Left kidney (tissue), 2 donors: ENCODE results near the gene DPP4. TPM values are rescaled to one million over a fixed set of nuclear protein-coding genes. Genes with fewer than 3 reads are reported as not detected.
"Not testable (repeated sequence)": the region's sequence is repeated elsewhere in the genome, so short reads cannot be mapped to it uniquely, and the experiment has no call there.

Experiments
- DNase-seq: peaks from one replicate; pipeline ENCODE4 v3.0.0-alpha.2; 2013
- polyA plus RNA-seq: library from polyadenylated mRNA; unstranded; fragments of 120-200 nt; gene quantifications from one replicate; pipeline ENCODE4 v1.2.1, GENCODE V29; 2013; ENCODE audit not compliant: insufficient read length

DPP4 gene
- polyA plus RNA-seq, 1 donor: 168 TPM

DNA sequence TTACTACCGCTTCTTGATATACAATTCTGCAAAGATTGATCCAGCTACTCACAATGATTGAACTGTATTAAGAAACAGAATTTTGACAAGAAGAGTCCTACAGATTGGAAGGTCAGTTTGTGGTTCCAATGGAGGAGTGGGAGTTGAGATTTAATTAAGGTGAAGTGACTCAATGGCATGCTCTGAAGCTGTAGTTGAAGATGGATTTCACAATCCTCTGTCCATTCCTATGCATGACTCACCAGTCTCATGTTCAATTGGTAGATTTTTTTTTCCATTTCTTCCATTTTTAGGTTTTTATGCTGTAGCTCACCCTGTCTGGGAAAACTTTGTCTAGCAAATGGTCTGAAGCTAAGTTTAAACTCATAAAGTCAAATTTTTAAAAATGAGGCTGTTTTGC, 83.3 kb downstream of the DPP4 start:
- no peak for DNase-seq

DNA sequence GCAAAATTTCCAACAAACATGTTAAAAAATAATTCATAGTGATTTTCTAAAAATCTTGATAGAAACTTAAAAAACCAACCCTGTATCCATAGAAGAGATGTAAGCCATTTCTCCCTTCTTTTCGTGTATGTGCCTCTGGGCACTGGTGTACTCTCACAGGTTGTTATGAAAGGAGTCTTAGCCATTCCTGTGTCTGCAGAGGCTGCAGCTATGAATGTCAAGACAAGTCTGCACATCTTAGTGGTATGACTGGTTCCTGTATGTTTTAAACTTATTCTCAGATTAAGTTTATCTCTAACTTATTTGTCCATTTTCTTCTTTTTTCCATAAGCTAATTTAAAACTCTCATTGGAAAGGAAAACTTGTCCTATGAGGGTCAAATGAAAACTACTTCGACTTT, 84.0 kb downstream of the DPP4 start:
- DNase-seq: no peak

DNA sequence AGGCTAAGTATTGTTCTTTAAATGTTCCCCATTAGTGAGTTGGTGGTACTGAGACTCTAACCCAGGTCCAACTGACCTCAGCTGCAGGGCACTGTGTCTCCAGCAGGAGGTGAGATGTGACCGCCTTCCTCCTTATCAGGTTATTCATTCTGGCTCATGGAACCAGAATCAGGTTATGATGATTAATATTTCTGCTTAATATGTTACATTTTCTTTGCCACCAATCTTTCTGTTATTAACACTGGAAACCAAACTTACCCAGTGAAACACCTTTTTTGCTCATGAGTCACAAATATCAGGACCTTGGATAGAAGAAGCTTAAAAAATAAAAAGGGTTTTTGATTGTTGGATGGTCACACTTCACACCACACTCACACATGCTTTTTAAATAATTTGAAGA, 85.4 kb downstream of the DPP4 start:
- no peak for DNase-seq

DNA sequence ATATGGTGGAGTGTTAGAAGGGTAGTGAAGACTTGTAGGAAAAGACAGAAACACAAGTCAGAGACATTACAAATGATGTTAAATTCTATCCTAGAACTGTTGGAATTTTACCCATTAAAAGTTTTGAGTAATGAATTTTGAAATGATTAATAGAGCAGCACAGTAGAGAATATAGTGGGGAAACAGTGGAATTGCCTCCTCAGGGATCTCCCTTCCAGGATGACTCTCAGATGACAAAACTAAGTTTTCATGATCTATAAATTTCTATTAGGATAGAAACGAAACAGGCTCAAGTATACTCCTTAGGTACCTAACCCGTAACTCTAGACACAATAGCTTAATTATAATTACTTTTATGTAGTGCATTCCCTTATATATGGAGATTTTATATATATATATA, 86.7 kb downstream of the DPP4 start:
- no peak for DNase-seq

DNA sequence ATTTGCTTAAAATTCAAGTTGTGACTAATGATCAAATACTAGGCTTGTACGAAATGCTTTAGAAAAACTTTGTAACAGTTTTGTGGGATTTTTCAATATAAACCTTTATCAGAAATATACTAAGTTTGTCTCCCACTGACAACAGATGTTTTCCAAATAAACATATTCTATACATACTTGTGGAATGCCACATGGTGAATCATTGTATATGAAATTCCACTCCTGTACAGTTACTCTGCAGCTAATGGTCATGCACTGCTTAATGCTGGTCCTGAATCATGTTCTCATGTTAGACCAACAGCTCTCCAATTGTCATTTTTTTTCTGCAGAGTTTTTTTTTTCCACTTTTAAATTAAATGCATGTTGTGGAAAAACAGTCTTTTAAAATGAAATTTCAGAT, 90.1 kb downstream of the DPP4 start:
- no peak for DNase-seq

DNA sequence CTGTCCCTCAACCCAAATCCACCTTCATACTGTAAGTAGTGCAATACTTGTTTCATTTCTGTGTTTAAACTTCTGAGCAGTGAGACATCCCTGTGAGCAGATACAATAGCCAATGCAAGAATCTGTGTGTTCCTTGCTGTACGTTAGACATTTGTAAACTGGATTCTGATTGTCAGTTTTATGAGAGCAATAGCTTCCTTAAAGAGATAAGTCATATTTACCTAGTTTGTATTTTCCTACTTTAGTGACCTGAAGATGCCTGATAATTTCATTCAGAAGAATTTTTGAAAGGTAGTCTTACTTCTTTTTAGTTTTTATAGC, 90.7 kb downstream of the DPP4 start:
- DNase-seq: no peak

DNA sequence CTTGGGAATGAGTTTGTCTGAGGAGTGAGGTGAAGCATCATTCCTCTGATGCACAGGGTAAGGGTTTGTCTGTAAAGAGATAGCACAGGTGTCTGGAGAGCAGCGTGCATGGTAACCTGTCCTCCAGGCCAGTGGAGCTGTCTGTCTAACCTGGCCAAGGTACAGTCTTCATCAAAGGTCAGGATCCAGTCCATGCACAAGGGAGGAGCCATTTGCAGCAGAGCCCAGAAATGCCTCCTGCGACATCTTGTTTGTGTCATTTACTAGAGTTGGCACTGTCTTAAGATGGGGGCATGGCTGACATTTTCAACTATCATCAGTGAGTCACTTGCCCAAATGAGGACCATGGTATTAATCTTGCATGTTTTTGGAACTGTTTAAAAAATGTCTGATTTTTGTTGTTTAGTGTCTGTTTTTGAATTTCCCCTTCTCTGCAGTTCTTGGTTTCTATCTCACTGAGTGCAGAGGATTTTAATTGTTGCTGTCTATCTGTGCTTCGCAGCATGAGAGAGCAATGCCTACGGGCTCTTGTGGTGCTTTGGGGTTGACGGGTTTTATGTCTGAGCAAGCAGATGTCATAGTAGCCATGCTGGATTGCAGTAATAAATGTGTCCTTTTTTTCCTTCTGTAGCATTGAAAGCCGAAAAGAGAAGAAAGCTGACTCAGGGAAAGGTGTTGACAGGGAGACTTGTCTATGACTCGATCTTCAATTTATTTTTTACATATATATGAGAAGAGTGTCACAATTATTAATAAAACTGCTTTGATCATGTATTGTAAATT, 91.3 kb downstream of the DPP4 start:
- DNase-seq: no peak

DNA sequence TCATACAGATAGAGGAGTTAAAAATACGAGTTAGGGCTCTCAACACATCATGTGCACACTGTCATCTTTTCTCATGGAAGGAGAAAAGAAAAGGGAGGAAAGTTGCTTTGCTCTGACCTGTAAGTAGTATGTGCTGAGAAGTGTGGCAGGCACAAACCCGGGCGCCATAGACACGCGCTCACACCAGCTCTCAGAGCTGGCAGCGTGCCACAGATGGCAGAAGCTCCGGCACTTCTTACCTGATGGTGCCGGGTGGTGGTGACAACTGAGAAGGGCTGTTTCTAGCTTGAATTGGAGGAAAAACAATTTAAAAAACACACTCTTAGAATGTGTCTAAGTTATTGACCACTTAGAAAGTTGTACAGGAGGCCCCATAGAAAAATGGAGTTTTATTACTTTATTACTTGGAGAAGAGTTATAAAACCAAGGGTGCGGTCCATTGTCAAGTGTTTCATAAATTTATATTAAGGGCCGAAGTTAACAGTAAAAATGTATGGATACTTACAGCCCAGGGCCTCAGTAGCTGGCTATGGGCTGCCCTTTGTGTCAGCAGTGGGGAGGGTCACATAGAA, 92.2 kb downstream of the DPP4 start:
- DNase-seq: no peak

DNA sequence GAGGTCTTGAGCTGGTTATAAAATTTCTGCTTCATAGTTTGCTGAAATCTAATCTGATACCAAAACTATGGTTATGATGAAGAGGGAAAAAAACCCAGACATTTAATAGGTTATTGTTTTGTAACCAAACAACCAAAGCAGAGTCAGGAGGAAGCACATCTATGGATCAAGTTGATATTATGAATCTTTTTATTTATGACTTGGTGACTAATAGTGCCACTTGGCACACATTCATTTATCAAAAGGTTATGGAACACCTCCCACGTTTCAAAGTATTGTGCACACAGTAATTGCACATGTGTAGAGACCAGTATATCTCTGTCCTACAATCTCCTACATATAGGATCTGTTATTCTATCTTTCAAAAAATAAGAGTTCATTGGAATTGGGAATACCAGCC, 93.0 kb downstream of the DPP4 start:
- DNase-seq: no peak

DNA sequence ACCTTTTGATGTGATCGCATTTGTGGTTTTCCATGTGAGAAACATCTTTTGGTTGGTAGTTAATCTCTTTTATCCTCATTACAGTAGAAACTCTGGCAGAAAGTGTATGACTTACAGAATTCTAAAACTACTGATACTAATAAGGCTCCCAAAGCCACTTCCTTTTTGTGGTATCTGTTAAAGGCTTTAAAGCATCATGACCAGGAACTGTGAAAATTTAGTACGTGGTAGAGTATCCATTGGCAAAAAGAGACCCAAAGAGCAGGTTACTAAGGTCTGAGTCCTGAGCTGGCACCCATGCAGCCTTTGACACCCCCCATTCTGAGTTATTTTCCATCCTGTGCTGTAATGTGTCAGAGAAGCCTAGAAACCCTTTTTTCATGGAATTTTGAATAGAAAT, 94.5 kb downstream of the DPP4 start:
- DNase-seq: no peak

DNA sequence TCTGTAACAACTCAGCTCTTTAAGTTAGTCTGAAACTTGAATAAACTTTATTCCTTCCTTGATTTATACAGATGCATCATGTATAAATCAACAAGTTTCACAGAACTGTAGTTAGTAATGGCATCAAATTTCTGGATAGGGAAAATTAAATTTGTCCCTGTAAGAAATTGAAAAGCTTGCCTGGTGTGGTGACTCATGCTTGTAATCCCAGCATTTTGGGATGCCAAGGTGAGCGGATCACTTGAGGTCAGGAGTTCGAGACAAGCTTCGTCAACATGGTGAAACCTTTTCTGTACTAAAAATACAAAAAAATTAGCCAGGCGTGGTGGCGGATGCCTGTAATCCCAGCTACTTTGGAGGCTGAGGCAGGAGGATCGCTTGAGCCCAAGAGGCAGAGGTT, 96.1 kb downstream of the DPP4 start:
- DNase-seq: not testable (repeated sequence)

DNA sequence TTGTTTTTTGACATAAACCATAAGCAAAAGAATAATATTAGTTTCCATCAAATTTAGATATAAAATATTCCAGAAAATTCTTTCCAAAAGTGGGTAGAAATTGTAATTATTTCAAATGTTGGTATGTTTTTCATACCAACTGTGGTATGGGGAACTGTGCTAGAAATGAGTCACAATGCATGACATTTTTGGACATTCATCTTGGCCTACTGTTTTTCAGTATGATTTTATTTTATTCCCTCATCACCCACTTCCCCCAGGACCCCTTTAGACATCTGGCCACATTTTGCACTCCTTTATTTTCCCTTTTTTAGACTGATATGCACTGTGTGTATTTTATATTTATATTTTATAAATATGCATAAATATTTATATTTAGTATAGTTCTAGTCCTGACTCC, 97.1 kb downstream of the DPP4 start:
- DNase-seq: no peak

DNA sequence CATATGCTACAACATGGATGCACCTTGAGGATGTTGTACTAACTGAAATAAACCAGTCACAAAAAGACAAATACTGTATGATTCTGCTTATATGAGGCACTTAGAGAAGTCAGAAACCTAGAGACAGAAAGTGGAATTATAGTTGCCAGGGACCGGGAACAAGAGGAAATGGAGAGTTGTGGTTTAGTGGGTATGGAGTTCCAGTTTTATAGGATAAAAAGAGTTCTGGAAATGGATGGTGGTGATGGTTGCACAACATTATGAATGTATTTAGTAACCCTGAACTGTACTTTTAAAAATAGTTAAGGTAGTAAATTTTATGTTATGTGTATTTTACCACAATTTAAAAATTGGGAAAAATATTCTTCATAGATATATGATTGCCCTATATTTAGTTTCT, 97.7 kb downstream of the DPP4 start:
- DNase-seq: no peak

DNA sequence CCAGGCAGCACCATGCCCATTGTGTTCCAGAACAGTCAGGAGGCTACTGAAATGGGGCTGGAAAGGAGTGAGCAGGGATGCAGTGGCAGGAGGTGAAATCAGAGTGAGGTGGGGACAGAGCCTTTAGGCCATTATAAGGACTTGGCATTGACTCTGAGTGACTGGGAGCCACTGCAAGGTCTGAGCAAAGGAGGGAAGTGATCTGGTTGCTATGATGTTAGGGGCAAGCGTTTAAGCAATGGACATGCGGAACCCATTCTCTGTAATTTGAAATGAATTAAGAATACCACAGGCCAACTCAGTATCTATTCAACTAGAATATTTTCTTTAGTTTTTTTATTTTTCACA, 98.2 kb downstream of the DPP4 start:
- no peak for DNase-seq

DNA sequence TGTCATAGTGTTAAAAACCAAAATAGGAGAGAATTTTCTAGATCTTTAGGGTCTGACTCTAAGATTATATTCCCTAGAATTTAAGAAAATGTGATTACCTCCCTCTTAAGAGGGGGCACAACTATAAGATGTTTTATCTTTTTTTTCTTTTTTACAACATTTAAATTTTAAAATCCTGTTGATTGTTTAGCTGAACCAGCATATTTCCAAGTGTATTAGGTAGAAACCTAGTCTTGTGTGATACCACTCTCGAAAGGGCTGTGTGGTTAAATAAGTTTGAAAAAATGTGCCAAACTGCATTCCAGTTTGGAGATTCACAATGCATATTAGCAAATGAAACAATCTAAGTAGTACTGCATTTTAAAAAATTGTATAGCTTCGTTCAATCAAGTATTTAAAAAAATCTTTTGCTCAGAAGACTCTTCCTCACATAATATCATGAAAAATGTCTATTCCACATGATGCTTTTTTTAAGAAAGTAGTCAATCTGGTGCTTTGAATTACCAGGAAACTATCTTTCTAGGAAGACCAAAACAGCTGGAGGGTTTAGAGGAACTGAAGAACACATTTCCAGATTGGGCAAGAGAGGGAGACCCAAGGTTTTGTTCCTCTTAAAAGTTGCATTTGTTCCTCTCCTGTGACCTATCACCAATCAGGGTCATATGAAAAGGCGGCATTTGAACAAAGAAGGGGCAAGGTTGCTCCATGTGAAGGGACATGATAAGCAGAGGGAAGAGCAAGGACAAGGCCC, 98.8 kb downstream of the DPP4 start:
- DNase-seq: no peak

DNA sequence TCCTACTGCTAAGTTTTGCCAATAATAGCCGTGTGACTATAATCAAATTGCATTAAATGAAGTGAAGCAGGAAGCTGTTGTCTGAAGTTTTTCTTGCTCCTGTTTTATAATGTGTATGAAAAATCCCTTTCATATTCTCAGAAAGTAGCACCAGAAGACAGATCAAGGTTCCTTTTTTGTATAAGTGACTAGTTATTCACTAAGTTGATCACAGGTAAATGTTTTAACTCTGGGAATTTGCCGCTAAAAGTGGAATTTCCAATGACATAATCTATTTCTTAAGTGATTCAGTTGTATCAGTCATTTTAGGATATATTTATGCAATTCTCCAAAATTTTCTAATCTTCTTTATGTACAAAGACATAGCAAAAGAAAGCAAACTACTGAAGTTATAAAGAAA, 99.6 kb downstream of the DPP4 start:
- no peak for DNase-seq

DNA sequence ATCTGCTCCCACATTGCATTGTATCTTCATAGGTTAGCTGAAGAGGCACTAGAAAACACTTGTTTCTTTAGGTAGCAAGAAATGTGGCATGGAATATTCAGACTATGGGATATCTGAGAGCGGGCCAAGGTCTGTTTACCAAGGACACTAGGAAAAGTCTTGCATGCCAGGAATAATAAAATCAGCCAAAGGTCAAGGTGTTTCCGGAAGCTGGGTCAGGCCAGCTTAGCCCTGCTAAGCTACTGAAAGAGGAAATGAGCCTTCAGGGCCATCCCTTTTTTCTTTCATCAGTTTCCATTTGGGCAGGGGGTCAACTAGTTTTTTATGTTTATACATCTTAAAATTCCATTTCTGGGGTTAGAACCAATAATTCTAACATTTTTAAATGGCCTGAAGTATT, 101.1 kb downstream of the DPP4 start:
- DNase-seq: no peak

DNA sequence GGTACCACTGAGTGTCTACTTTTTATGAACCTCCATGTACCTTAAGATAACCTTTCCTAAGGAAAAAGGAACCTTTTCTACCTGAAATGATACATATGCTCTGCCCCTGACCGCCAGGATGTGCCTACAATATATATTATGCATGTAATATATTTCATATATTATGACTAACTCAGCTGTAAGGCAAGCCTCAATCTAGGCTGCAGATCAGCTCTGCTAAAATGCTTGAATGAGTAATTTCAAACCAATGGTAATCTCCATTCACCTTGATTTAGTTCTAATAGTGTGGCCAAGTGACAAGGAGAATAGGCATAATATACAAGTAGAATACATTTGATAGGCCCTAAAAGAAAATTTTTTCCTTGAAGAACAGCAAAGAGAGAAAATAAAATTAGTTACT, 101.8 kb downstream of the DPP4 start:
- no peak for DNase-seq

DNA sequence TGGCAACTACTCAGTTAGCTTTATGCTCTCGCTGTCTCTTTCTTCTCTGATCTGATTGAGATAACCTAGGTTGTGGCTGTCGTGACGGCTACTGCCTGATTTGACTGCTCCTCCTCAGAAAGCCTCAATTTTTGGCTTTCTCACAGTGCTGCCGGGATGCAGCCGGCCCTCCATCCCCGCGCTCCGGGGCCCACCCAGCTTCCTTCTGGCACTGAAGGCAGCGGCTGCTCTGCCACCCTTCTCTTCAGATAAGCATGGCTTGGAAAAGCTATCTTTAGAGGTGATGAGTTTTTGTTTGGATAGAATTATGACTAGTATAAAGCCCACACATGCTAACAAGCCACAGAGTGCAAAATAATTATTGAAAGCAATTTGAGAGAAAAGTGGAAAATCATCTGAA, 102.5 kb downstream of the DPP4 start:
- no peak for DNase-seq

DNA sequence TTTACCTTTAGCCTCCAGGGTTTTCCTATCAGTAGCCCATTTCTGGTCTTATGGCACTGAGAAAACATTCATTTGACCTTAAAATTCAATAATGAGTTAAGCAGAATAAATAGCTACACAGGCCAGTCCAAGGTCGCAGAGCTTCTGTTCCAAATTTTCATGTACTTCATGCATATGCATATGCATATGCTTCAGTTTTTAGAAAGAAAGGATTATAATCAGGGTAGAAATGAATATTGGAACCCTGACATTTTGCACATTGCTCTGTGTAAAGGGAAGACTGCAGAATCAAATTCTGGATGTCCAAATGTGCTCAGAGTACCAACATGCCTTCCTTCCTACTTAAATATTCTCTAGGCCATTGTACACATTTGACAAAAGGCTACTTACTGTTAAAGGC, 104.9 kb downstream of the DPP4 start:
- no peak for DNase-seq

DNA sequence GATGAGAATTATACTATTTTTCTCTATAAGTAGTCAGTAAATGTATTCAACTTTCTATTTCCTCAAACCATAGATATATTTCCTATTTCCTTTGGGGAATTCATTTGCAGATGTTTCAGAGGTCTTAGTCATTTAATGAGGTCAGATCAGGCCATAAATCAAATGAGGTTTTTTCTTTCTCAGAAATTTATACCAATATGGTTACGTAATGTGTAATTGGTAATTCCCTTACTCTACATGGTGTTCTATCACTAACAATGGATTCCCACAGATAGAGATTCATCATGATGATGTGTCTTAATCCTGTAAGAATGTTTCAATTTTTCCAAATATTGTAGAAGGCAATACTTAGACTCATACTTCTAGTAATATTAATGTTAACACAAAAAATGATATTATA, 108.0 kb downstream of the DPP4 start:
- DNase-seq: no peak

DNA sequence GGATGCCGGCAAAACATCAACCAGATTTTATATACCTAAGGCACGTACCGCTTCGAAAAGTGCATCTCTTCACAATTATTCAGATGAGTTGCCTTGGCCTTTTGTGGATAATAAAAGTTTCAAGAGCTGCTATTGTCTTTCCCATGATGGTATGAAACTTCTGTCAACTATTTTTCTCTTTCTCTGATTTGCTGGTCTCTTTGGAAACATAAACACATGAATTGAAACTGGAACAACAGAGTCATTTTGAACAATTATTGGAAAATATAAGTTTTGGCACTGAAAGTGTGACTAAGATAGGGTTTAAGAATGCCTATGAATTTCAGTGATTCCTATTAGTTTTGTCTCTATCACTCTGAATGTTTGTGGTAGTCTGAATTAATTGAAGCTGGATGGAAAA, 109.9 kb downstream of the DPP4 start:
- DNase-seq: no peak

DNA sequence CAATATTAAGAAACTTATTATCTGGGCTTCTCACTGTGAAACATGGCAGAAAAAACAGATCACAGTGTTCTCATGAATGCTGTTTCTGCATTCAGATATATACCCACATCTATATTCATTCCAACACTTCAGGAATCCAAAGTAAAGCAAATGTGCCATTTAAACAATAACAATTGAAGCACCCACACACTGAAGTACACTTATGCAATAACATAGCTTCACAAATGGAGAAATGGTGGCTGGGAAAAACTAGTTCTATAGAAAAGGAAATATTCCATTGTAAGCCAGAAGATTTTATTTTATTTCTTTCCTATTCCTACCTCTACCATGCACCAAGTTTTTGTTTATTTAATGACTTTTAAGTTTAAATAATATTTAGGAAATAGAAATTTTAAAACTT, 111.9 kb downstream of the DPP4 start:
- no peak for DNase-seq

DNA sequence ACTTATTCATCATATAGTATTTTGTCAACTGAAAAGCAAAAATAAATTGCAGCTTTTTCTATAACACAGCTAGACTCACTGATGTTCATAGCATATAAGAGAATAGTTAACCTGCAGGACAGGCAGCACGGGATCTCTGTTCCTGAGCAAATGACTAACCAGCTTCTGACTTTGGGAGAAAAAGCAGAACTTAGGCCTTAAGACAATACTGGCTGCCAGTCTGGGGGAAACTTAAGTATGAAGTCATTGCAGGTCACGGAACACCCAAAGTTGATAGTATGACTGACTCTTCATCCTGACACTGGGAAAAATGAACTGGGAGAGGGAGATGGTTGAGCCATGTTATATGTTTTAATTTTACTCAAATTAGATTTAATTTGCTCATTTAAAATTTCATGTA, 113.0 kb downstream of the DPP4 start:
- no peak for DNase-seq
